ENCODE data around the gene MTR. TPM values are rescaled to one million over a fixed set of nuclear protein-coding genes. Genes with fewer than 3 reads are reported as not detected.
A peak's percentile ranks its signal among the peaks of the same experiment; 100 is the strongest.

The MTR gene
- total and polyA plus RNA-seq, 9 of the 15 experiments (the other 6 are each of a cell fraction or from before 2014, with no cell fraction given) = 3.4 to 44.3 (median 20.3) TPM

DNA sequence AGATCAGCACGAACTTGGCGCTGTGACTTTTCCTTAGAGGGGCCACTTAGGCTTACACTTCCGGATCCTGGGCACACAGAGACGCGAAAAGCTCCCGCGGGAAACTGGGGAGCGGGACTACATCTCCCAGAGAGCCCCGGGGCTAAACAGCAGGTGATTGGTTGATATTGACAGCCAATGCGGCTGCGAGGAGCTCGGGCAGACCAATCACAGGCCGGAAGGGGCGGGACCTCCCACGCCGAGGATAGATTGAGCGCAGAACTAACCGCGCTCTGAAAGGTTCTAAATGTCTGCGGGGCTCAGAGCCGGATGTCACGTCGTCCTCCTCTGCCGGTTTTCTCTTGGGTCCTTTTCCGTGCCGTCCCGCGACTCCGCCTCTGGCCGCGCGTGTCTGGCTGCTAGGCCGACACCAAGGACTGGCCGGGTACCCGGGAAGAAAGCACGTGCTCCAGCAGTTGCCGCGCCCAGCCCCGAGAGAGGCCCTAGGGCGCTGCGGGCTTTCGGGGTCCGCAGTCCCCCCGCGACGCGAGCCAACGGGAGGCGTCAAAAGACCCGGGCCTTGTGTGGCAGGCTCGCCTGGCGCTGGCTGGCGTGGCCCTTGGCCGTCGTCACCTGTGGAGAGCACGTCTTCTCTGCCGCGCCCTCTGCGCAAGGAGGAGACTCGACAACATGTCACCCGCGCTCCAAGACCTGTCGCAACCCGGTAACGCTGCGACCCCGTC, at the start of gene MTR (continued):
- TF ChIP-seq, protein P1, sequence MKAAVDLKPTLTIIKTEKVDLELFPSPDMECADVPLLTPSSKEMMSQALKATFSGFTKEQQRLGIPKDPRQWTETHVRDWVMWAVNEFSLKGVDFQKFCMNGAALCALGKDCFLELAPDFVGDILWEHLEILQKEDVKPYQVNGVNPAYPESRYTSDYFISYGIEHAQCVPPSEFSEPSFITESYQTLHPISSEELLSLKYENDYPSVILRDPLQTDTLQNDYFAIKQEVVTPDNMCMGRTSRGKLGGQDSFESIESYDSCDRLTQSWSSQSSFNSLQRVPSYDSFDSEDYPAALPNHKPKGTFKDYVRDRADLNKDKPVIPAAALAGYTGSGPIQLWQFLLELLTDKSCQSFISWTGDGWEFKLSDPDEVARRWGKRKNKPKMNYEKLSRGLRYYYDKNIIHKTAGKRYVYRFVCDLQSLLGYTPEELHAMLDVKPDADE (conservative IDR thresholded peaks at IDR 0.05; ENCODE audit: control insufficient read depth, low read depth, low read length) = peak; percentile 92
- TF ChIP-seq RNF2 (IDR thresholded peaks at IDR 0.05) = peak; percentile 61
- TF ChIP-seq PHB (CRISPR knock-in tag; IDR thresholded peaks at IDR 0.05) = no peak
- no peak for TF ChIP-seq ZNF121 (CRISPR knock-in tag; conservative IDR thresholded peaks at IDR 0.05)
- TF ChIP-seq, protein P2, sequence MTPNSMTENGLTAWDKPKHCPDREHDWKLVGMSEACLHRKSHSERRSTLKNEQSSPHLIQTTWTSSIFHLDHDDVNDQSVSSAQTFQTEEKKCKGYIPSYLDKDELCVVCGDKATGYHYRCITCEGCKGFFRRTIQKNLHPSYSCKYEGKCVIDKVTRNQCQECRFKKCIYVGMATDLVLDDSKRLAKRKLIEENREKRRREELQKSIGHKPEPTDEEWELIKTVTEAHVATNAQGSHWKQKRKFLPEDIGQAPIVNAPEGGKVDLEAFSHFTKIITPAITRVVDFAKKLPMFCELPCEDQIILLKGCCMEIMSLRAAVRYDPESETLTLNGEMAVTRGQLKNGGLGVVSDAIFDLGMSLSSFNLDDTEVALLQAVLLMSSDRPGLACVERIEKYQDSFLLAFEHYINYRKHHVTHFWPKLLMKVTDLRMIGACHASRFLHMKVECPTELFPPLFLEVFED (CRISPR knock-in tag; conservative IDR thresholded peaks at IDR 0.05) = 0 out of 2 replicates have a peak, but pooled peaks have one; percentile 45
- no peak for TF ChIP-seq IFI16 (CRISPR knock-in tag; IDR thresholded peaks at IDR 0.05)
- TF ChIP-seq, protein P3, sequence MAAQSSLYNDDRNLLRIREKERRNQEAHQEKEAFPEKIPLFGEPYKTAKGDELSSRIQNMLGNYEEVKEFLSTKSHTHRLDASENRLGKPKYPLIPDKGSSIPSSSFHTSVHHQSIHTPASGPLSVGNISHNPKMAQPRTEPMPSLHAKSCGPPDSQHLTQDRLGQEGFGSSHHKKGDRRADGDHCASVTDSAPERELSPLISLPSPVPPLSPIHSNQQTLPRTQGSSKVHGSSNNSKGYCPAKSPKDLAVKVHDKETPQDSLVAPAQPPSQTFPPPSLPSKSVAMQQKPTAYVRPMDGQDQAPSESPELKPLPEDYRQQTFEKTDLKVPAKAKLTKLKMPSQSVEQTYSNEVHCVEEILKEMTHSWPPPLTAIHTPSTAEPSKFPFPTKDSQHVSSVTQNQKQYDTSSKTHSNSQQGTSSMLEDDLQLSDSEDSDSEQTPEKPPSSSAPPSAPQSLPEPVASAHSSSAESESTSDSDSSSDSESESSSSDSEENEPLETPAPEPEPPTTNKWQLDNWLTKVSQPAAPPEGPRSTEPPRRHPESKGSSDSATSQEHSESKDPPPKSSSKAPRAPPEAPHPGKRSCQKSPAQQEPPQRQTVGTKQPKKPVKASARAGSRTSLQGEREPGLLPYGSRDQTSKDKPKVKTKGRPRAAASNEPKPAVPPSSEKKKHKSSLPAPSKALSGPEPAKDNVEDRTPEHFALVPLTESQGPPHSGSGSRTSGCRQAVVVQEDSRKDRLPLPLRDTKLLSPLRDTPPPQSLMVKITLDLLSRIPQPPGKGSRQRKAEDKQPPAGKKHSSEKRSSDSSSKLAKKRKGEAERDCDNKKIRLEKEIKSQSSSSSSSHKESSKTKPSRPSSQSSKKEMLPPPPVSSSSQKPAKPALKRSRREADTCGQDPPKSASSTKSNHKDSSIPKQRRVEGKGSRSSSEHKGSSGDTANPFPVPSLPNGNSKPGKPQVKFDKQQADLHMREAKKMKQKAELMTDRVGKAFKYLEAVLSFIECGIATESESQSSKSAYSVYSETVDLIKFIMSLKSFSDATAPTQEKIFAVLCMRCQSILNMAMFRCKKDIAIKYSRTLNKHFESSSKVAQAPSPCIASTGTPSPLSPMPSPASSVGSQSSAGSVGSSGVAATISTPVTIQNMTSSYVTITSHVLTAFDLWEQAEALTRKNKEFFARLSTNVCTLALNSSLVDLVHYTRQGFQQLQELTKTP (IDR thresholded peaks at IDR 0.05; ENCODE audit: low read depth in 1 of 2, partially characterized antibody in 2 of 2) = peak in 1 of 2 experiments; percentile 88
- peak; percentile 87; the same call in 1 of the 2 replicates for TF ChIP-seq ZBTB1 (CRISPR knock-in tag; IDR thresholded peaks at IDR 0.05; ENCODE audit: borderline replicate concordance, low read depth)

Data from K562 (cell line).